ENCODE data around the gene TIMM8A.

TIMM8A gene

GRCh38 chrX:101348452-101349192, at the start of gene TIMM8A:
TSS of gene TIMM8A (minus strand) at chrX:101348742. CDS start at chrX:101348664, 78 bp downstream.
- H3K4me1 ChIP-seq (ENCODE audit: insufficient read depth, low read length): peaks cover 9% of the 10 kb centered on the region
- H3K36me3 ChIP-seq (ENCODE audit: insufficient read depth, low read length): no peaks in the 10 kb centered on the region
- peak within 1 kb of the TSS; percentile 64 for H3K4me3 ChIP-seq (ENCODE audit: low read length)

GRCh38 chrX:101397779-101398178, 49.2 kb upstream of the TIMM8A start:
- no peaks in the 10 kb centered on the region for H3K27me3 ChIP-seq (ENCODE audit: insufficient read depth, low read length)
- H3K9me3 ChIP-seq (ENCODE audit: low read length): no peaks in the 10 kb centered on the region
- no peak overlapping the region for H2AFZ ChIP-seq (ENCODE audit: low read depth, low read length)
- peaks cover 30% of the 10 kb centered on the region for H3K36me3 ChIP-seq (ENCODE audit: insufficient read depth, low read length)
- H3K4me1 ChIP-seq (ENCODE audit: insufficient read depth, low read length): no peaks in the 10 kb centered on the region
- H3K4me3 ChIP-seq (ENCODE audit: low read length): no peak overlapping the region

More at GRCh38 chrX:101348452-101349192, at the start of gene TIMM8A:
- peak within 1 kb of the TSS; percentile 90 for H2AFZ ChIP-seq (ENCODE audit: low read depth, low read length)
- H3K27me3 ChIP-seq (ENCODE audit: insufficient read depth, low read length): no peaks in the 10 kb centered on the region
- no peaks in the 10 kb centered on the region for H3K9me3 ChIP-seq (ENCODE audit: low read length)

- peaks cover 7% of the 10 kb centered on the region for H3K4me1 ChIP-seq (ENCODE audit: insufficient read depth, low read length)
- peaks cover 30% of the 10 kb centered on the region for H3K36me3 ChIP-seq (ENCODE audit: insufficient read depth, low read length)
- H3K27me3 ChIP-seq (ENCODE audit: insufficient read depth, low read length): no peaks in the 10 kb centered on the region
- H3K4me3 ChIP-seq (ENCODE audit: low read length): no peak overlapping the region
- no peaks in the 10 kb centered on the region for H3K9me3 ChIP-seq (ENCODE audit: low read length)
- H2AFZ ChIP-seq (ENCODE audit: low read depth, low read length): no peak overlapping the region
Measured at GRCh38 chrX:101395789-101396188, 47.2 kb upstream of the TIMM8A start.

DNA sequence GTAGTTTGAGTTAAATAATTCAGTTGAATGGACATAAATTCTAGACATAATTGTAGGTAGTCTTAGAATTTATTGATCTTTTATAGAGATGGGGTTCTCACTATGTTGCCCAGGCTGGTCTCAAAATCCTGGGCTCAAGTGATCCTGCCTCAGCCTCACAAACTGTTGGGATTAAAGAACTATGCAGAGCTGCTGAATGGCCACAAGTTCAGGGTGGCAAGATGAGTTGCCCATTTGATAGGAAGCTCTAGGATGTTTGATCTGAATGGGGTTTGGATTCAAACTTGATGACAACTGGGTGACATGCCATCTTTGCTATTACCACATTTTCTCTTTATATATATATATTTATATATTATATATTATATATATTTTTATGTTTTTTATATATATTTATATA, 45.8 kb upstream of the TIMM8A start:
- peaks cover 24% of the 10 kb centered on the region for H3K36me3 ChIP-seq (ENCODE audit: insufficient read depth, low read length)
- H3K9me3 ChIP-seq (ENCODE audit: low read length): no peaks in the 10 kb centered on the region
- peaks cover 7% of the 10 kb centered on the region for H3K4me1 ChIP-seq (ENCODE audit: insufficient read depth, low read length)
- H2AFZ ChIP-seq (ENCODE audit: low read depth, low read length): no peak overlapping the region
- H3K4me3 ChIP-seq (ENCODE audit: low read length): no peak overlapping the region
- no peaks in the 10 kb centered on the region for H3K27me3 ChIP-seq (ENCODE audit: insufficient read depth, low read length)

- H3K4me1 ChIP-seq (ENCODE audit: insufficient read depth, low read length): peaks cover 7% of the 10 kb centered on the region
- no peaks in the 10 kb centered on the region for H3K9me3 ChIP-seq (ENCODE audit: low read length)
- no peak overlapping the region for H3K4me3 ChIP-seq (ENCODE audit: low read length)
- peaks cover 24% of the 10 kb centered on the region for H3K36me3 ChIP-seq (ENCODE audit: insufficient read depth, low read length)
- no peaks in the 10 kb centered on the region for H3K27me3 ChIP-seq (ENCODE audit: insufficient read depth, low read length)
- no peak overlapping the region for H2AFZ ChIP-seq (ENCODE audit: low read depth, low read length)
Measured at GRCh38 chrX:101393530-101394305, 45.2 kb upstream of the TIMM8A start.

- peaks cover 24% of the 10 kb centered on the region for H3K36me3 ChIP-seq (ENCODE audit: insufficient read depth, low read length)
- peaks cover 7% of the 10 kb centered on the region for H3K4me1 ChIP-seq (ENCODE audit: insufficient read depth, low read length)
- no peaks in the 10 kb centered on the region for H3K9me3 ChIP-seq (ENCODE audit: low read length)
- H3K27me3 ChIP-seq (ENCODE audit: insufficient read depth, low read length): no peaks in the 10 kb centered on the region
- peak overlapping the region; percentile 88 for H3K4me3 ChIP-seq (ENCODE audit: low read length)
- H2AFZ ChIP-seq (ENCODE audit: low read depth, low read length): no peak overlapping the region
Measured at GRCh38 chrX:101391831-101392230, 43.3 kb upstream of the TIMM8A start.

DNA sequence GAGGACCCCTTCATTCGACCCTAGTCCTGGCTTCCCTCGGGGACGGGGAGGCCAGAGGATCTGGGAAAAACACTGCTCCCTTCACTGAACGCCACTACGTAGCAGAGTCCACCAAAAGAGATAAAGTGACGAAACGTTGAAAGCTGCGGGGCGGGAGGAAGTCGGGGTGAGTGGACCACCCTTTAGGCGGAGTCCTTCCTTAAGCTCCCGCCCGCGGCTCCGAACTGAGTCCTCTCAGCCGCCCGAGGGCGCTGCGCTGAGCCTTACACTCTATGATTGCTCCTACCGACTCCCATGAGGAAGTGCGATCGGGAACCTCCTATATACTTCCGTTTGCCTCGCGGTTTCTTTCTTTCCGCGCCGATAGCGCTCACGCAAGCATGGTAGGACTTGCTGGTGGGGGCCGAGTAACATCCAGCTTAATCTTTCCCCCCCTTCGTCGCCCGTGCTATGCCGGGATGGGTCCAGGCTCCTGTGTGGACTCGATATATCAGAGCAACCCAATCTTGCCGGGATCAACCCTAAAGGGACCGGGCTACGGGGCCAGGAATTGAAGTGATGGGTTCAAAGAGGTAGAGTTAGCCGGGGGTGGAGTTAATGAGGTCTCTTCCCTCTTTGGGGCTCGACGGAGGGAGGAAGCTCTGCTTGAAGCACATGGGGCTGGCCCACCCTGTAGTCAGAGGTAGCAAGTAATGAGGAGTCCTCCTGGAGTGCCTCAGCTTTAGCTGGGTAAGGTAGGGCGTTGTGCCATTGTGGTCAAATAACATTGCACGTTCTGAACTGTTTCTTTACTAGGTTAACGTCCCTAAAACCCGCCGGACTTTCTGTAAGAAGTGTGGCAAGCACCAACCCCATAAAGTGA, 42.4 kb upstream of the TIMM8A start, which contains the start of gene RPL36A:
Gene RPL36A, plus strand, starts transcription at position 348 of the 862 bp plus-strand sequence. Its CDS starts 33 bp downstream, at position 381.
- peak within 1 kb of the TSS; percentile 88 for H3K4me3 ChIP-seq (ENCODE audit: low read length)
- H3K9me3 ChIP-seq (ENCODE audit: low read length): no peaks in the 10 kb centered on the region
- H3K36me3 ChIP-seq (ENCODE audit: insufficient read depth, low read length): peaks cover 22% of the 10 kb centered on the region
- H2AFZ ChIP-seq (ENCODE audit: low read depth, low read length): peak within 1 kb of the TSS; percentile 71
- H3K27me3 ChIP-seq (ENCODE audit: insufficient read depth, low read length): no peaks in the 10 kb centered on the region
- peaks cover 7% of the 10 kb centered on the region for H3K4me1 ChIP-seq (ENCODE audit: insufficient read depth, low read length)

DNA sequence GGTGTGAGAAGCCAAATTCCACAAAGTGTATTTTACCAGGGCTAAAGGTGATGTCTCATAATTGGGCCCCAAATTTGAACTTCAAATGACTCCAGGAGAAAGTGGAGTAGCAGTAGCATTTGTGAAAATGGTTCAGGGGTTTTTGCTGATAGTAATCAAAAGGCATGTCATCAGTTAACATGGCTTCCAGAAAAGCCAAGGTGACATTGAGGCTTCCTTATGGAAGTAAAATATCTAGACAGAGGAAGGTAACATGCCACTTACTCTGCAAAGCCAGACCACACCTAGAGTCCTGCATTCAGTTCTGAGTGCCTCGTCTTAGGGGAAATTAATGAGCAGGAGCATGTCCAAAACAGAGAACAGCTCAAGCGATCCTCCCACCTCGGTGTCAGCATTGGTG, 40.1 kb upstream of the TIMM8A start:
- Histone ChIP-seq H3K4me1 (ENCODE audit: insufficient read depth, low read length) (peaks cover 12% of the 10 kb centered on the region), H3K36me3 (ENCODE audit: insufficient read depth, low read length) (peaks cover 17% of the 10 kb centered on the region), H2AFZ (ENCODE audit: low read depth, low read length) (no peak overlapping the region), H3K27me3 (ENCODE audit: insufficient read depth, low read length) (no peaks in the 10 kb centered on the region), H3K4me3 (ENCODE audit: low read length) (no peak overlapping the region), H3K9me3 (ENCODE audit: low read length) (no peaks in the 10 kb centered on the region)

GRCh38 chrX:101386542-101386885, 38.0 kb upstream of the TIMM8A start:
- Histone ChIP-seq H3K9me3 (ENCODE audit: low read length) (no peaks in the 10 kb centered on the region), H3K27me3 (ENCODE audit: insufficient read depth, low read length) (no peaks in the 10 kb centered on the region), H3K36me3 (ENCODE audit: insufficient read depth, low read length) (no peaks in the 10 kb centered on the region), H3K4me3 (ENCODE audit: low read length) (no peak overlapping the region), H3K4me1 (ENCODE audit: insufficient read depth, low read length) (peaks cover 5% of the 10 kb centered on the region), H2AFZ (ENCODE audit: low read depth, low read length) (no peak overlapping the region)

GRCh38 chrX:101385795-101386541, 37.4 kb upstream of the TIMM8A start, which contains the start of gene BTK:
TSS of gene BTK (minus strand) at chrX:101386191. CDS start at chrX:101375284, 10,907 bp downstream.
- Histone ChIP-seq H3K36me3 (ENCODE audit: insufficient read depth, low read length) (no peaks in the 10 kb centered on the region), H3K9me3 (ENCODE audit: low read length) (no peaks in the 10 kb centered on the region), H3K27me3 (ENCODE audit: insufficient read depth, low read length) (no peaks in the 10 kb centered on the region), H2AFZ (ENCODE audit: low read depth, low read length) (no peak within 1 kb of the TSS), H3K4me3 (ENCODE audit: low read length) (no peak within 1 kb of the TSS), H3K4me1 (ENCODE audit: insufficient read depth, low read length) (peaks cover 5% of the 10 kb centered on the region)

DNA sequence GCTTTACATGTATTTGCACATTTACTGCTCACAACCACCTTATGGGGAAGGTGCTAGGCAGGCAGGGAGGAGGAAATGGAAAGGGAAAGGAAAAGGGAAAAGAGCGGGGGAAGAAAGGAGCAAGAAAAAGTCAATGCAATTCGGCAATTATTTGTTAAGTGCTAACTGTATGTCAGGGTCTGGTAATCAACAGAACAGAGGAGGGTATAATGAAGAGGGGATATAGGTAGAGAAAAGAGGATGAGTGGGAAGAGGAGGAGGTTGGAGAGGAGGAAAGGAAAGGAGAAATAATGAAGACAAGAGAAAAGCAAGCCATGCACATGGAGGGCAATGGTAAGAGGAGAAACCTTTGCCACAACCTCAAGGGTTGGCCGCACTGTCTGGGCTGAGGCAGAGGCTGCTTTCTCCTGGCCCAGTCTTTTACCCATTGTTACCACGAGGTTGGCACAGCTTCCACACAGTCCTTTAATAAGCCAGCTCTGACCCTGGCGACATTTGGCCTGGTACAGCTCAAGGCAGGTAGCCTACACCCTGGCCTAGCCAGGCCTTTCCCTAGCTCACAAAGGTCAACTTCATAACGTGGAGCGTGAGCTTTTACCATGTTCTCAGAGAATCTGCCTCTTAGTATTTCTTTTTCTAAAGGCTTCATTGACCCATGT, 36.6 kb upstream of the TIMM8A start:
- no peak overlapping the region for H2AFZ ChIP-seq (ENCODE audit: low read depth, low read length)
- no peaks in the 10 kb centered on the region for H3K27me3 ChIP-seq (ENCODE audit: insufficient read depth, low read length)
- peaks cover 5% of the 10 kb centered on the region for H3K4me1 ChIP-seq (ENCODE audit: insufficient read depth, low read length)
- no peaks in the 10 kb centered on the region for H3K36me3 ChIP-seq (ENCODE audit: insufficient read depth, low read length)
- no peaks in the 10 kb centered on the region for H3K9me3 ChIP-seq (ENCODE audit: low read length)
- no peak overlapping the region for H3K4me3 ChIP-seq (ENCODE audit: low read length)

GRCh38 chrX:101383679-101384205, 35.2 kb upstream of the TIMM8A start:
- no peaks in the 10 kb centered on the region for H3K9me3 ChIP-seq (ENCODE audit: low read length)
- H3K36me3 ChIP-seq (ENCODE audit: insufficient read depth, low read length): no peaks in the 10 kb centered on the region
- no peak overlapping the region for H3K4me3 ChIP-seq (ENCODE audit: low read length)
- H2AFZ ChIP-seq (ENCODE audit: low read depth, low read length): peak overlapping the region; percentile 28
- peaks cover 5% of the 10 kb centered on the region for H3K4me1 ChIP-seq (ENCODE audit: insufficient read depth, low read length)
- H3K27me3 ChIP-seq (ENCODE audit: insufficient read depth, low read length): no peaks in the 10 kb centered on the region
